Motor neuron (in vitro differentiated cells): ENCODE results near the gene AP5Z1. TPM values are rescaled to one million over a fixed set of nuclear protein-coding genes. Genes with fewer than 3 reads are reported as not detected.

Experiments used
- ATAC-seq, 8 experiments: fragments of 200-7000 bp; cut with Tn5 transposase; replicated peaks in 6 of 8; 2 replicates each; pipeline ENCODE4 v1.8.0; 2021; ENCODE audit warnings: mild to moderate bottlenecking in 8 of 8, moderate library complexity in 8 of 8
- H3K27ac ChIP-seq, 2 donors: fragments of 250-450 bp; sonication (Bioruptor Pico); 2 replicates each; pipeline ENCODE4 v1.9.0; 2021; ENCODE audit warnings: antibody characterized with exemption in 2 of 2, mild to moderate bottlenecking in 2 of 2, moderate library complexity in 1 of 2
- H3K4me1 ChIP-seq, 2 donors: fragments of 250-450 bp; sonication (Bioruptor Pico); replicated peaks in 1 of 2; 2 replicates each; pipeline ENCODE4 v1.6.1; 2021; ENCODE audit warnings: antibody characterized with exemption in 2 of 2, mild to moderate bottlenecking in 2 of 2, moderate library complexity in 1 of 2
- H3K4me3 ChIP-seq, 5 donors: fragments of 250-450 bp; sonication (Bioruptor Pico); 2 replicates each; pipeline ENCODE4 v1.9.0; 2021; ENCODE audit warnings: antibody characterized with exemption in 5 of 5, mild to moderate bottlenecking in 5 of 5, moderate library complexity in 4 of 5
- WGBS, 10 experiments: fragments of 450-650 bp; shearing (Covaris generic); methylation state at CpG; one replicate each; pipeline ENCODE4 v1.0.0; 2022; 5-methylcytosine and 5-hydroxymethylcytosine counted together
- in situ Hi-C, 9 experiments: fragments of 400-800 bp; cut with MboI; loops; one replicate each; pipeline ENCODE4 v1.15.0; 2021; ENCODE audit warnings: low sequenced_read_pairs in 9 of 9, low pct_unique_long_range_greater_than_20kb in 2 of 9; ENCODE audit not compliant: unreplicated experiment in 9 of 9
- total RNA-seq, 8 experiments: library from RNA; unstranded; fragments of 300-600 nt; gene quantifications; 2 replicates each; pipeline versions ENCODE4 v1.2.3 to v1.2.4, GENCODE V29; 2022

Gene AP5Z1
- total RNA-seq, 8 experiments from 2014 or later: 9.1 to 34.0 (median 18.3) TPM

- no peak overlapping the region for H3K4me3 ChIP-seq
- WGBS, 10 experiments: 96 to 100% (median 100%) methylated on average over 4 to 5 of the region's 14 CpGs; no CpG with 5 or more reads in 7 of the 10 experiments
- in situ Hi-C loops: no loop called here
- ATAC-seq: no peak
- peaks cover 14 to 18% of the 10 kb centered on the region in 2 donors for H3K4me1 ChIP-seq
- H3K27ac ChIP-seq: no peak overlapping the region
These were observed 26.1 kb upstream of the AP5Z1 start for GRCh38 chr7:4749363-4749762.

DNA sequence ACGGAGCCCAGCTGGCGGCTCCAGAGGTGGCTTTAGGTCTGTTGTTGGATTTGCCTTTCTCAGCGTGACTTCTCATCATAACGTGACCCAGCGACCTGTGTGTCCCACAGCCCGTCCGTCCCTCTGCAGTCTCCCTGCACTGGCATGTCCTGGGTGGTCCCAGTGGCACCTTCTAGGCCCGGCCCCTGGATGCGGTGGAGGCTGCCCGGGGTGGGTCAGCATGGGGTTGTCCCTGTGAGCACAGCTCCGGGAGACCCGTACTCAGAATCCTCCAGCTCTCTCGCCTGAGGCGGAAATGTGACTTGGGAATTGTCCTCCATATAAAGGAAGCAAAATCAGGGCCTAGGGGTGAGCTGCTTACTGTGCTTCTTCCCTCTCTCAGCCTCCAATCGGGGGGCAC, 25.6 kb upstream of the AP5Z1 start:
- in situ Hi-C loops: no loop called here
- Histone ChIP-seq H3K4me1 (peaks cover 10 to 13% of the 10 kb centered on the region in 2 donors), H3K27ac (no peak overlapping the region), H3K4me3 (no peak overlapping the region)
- ATAC-seq: no peak
- WGBS, 10 experiments: 80 to 93% methylated on average over 1 to 8 of the region's 15 CpGs; no CpG with 5 or more reads in 8 of the 10 experiments

GRCh38 chr7:4751398-4751947, 23.9 kb upstream of the AP5Z1 start:
- no peak for ATAC-seq
- peaks cover 0 to 3% of the 10 kb centered on the region in 2 donors for H3K4me1 ChIP-seq
- H3K4me3 ChIP-seq: no peak overlapping the region
- WGBS, 10 experiments: 80 to 100% methylated on average over 2 to 4 of the region's 20 CpGs; no CpG with 5 or more reads in 8 of the 10 experiments
- in situ Hi-C loops: no loop called here
- H3K27ac ChIP-seq: no peak overlapping the region

GRCh38 chr7:4753598-4754432, 21.6 kb upstream of the AP5Z1 start:
- peaks cover 0 to 3% of the 10 kb centered on the region in 2 donors for H3K4me1 ChIP-seq
- no peak overlapping the region for H3K4me3 ChIP-seq
- in situ Hi-C loops: no loop called here
- 60 to 100% (median 91%) methylated on average over 1 to 11 of the region's 31 CpGs; no CpG with 5 or more reads in 6 of the 10 experiments for WGBS, 10 experiments
- ATAC-seq: peak; percentile 86 to 97 (median 91)
- no peak overlapping the region for H3K27ac ChIP-seq

DNA sequence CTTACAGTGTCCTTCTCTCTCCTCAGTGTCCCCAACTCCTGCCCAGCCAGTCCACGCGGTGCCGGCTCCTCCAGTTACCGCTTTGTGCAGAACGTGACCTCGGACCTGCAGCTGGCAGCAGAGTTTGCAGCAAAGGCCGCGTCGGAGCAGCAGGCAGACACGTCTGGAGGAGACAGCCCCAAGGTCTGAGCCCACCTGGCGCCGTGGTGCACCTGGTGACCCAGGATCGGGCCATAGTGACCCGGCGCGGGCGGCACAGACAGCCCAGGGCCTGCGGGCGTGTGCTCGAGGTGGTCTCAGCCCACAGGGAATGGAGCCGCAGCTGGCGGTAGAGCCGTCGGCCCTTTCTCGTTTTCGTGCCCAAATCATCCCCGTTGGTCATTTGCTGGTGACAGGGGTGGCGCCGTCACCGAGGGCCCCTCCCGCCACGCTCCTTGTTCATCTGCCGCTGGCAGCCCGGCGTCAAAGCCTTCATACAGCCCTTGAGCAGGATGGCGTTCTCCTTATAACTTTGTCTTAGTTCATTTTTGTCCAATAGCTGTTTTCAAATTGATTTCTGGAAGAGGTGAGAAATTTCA, 20.9 kb upstream of the AP5Z1 start:
- ATAC-seq: peak in 1 of 8 experiments; percentile 2
- Histone ChIP-seq H3K4me3 (no peak overlapping the region), H3K4me1 (peaks cover 0 to 3% of the 10 kb centered on the region in 2 donors), H3K27ac (no peak overlapping the region)
- in situ Hi-C loops: no loop called here
- 80 to 100% (median 89%) methylated on average over 1 to 9 of the region's 36 CpGs; no CpG with 5 or more reads in 7 of the 10 experiments for WGBS, 10 experiments

DNA sequence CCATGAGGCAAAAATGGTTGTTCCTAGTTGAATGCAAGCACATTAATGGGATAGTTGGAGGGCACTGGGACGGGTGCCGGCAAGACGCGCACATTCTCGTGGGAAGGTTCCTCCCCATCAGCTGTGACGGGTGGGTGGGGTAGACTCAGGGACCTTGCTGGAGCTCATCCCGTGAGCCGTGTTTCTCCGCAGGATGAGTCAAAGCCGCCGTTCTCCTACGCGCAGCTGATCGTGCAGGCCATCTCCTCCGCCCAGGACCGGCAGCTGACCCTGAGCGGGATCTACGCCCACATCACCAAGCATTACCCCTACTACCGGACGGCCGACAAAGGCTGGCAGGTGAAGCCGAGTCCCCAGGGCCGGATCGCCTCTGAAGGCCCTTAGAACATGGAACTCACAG, 20.4 kb upstream of the AP5Z1 start:
- no peak for ATAC-seq
- no peak overlapping the region for H3K4me3 ChIP-seq
- peaks cover 0 to 3% of the 10 kb centered on the region in 2 donors for H3K4me1 ChIP-seq
- WGBS, 10 experiments: 70 to 100% (median 97%) methylated on average over 2 to 12 of the region's 24 CpGs; no CpG with 5 or more reads in 5 of the 10 experiments
- in situ Hi-C loops: no loop called here
- H3K27ac ChIP-seq: no peak overlapping the region

DNA sequence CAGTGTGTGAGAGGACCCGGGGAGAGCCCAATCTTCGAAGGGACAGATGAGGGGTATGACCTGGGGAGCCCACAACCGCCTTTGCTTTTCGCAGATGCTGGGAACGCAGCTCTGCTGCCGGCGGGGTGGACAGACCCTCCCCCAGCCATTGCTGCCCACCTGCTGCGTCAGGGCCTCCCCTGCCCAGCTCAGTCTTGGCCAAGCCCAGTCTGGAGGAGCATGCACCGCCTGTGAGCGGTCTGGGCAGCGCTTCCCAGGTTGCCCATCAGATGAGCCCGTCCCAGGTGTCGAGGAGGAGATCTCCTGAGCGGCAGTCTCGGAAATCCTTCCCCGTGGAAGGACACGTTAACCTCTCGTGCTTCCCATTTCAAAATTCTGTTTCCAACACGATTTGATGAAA, 17.3 kb upstream of the AP5Z1 start:
- ATAC-seq: no peak
- 83 to 100% (median 97%) methylated on average over 1 to 6 of the region's 19 CpGs; no CpG with 5 or more reads in 2 of the 10 experiments for WGBS, 10 experiments
- Histone ChIP-seq H3K27ac (no peak overlapping the region), H3K4me3 (no peak overlapping the region), H3K4me1 (peaks cover 0 to 3% of the 10 kb centered on the region in 2 donors)
- in situ Hi-C loops: no loop called here

DNA sequence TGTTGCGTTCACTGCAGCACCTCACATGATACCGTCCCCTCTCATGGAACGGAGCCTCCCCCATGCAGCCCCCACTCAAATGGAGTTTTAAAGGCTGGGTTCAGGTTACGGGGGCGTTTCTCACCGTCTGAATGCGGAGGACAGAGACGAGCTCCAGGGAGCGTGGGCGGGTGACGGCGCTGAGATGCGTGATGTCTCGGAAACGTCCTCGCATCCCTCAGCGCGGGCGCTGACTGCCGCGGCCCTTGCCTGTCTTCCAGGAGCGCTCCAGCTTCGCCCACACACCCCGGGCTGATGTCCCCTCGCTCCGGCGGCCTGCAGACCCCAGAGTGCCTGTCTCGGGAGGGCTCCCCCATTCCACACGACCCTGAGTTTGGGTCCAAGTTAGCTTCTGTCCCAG, 16.6 kb upstream of the AP5Z1 start:
- in situ Hi-C loops: no loop called here
- H3K27ac ChIP-seq: no peak overlapping the region
- WGBS, 10 experiments: 93% methylated on average over 3 of the region's 29 CpGs; no CpG with 5 or more reads in 9 of the 10 experiments

GRCh38 chr7:4759211-4759610, 16.2 kb upstream of the AP5Z1 start:
- no peak overlapping the region for H3K27ac ChIP-seq
- H3K4me3 ChIP-seq: no peak overlapping the region
- H3K4me1 ChIP-seq: no peaks in the 10 kb centered on the region
- in situ Hi-C loops: no loop called here
- peak in 2 of 8 experiments; percentile 7 to 17 for ATAC-seq
- WGBS, 10 experiments: 100% methylated on average over 2 of the region's 40 CpGs; no CpG with 5 or more reads in 9 of the 10 experiments

More for the DNA sequence above, 16.6 kb upstream of the AP5Z1 start:
- Histone ChIP-seq H3K4me1 (no peaks in the 10 kb centered on the region), H3K4me3 (no peak overlapping the region)
- ATAC-seq: peak in 2 of 8 experiments; percentile 5 to 7

GRCh38 chr7:4760952-4761351, 14.5 kb upstream of the AP5Z1 start:
- in situ Hi-C loops: no loop called here
- WGBS, 10 experiments: 92 to 98% (median 96%) methylated on average over 9 to 25 of the region's 26 CpGs; no CpG with 5 or more reads in 4 of the 10 experiments

DNA sequence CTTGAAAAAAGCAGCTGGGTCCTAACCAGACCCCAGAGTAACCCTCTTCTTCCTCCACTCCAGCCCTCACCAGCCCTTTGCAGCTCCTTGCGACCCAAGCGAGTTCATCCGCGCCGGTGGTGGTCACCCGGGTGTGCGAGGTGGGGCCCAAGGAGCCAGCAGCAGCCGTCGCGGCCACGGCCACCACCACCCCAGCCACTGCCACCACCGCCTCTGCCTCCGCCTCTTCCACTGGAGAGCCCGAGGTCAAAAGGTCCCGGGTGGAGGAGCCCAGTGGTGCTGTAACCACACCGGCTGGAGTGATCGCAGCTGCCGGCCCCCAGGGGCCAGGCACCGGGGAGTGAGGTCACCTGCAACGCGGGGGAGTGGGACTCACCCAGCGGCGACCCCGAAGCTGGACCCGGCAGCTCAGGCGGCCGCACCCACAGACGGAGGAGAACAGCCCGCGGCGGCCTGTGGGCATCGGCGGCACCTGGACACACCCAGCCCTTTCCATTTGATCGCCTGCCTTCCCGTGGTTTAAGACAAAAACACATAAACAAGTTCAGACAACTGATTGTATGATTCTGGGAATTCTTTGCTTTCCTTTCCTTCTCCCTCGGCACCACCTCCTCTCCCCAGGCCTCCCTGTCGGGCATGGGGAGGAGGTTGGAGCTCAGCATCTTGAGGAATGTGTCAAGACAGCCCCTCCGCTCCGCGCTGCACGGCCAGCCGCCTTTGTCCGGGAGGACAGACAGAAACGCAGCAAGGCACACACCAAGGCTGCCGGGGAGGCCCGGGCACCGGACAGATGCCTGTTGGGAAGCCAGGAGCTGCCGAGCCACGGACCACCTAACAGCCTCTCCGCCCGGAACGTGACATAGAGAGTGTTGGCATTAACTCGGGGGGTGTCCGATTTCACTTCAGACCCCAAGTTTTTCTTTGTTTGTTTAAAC, 13.0 kb upstream of the AP5Z1 start:
- in situ Hi-C loops: no loop called here
- no peak overlapping the region for H3K27ac ChIP-seq
- H3K4me1 ChIP-seq: no peaks in the 10 kb centered on the region
- WGBS, 10 experiments: 80 to 100% (median 99%) methylated on average over 1 to 14 of the region's 54 CpGs; no CpG with 5 or more reads in 4 of the 10 experiments
- no peak overlapping the region for H3K4me3 ChIP-seq
- ATAC-seq: peak in 4 of 8 experiments; percentile 11 to 25 (median 19)

More at GRCh38 chr7:4760952-4761351, 14.5 kb upstream of the AP5Z1 start:
- ATAC-seq: no peak
- H3K4me1 ChIP-seq: no peaks in the 10 kb centered on the region
- no peak overlapping the region for H3K27ac ChIP-seq
- no peak overlapping the region for H3K4me3 ChIP-seq

DNA sequence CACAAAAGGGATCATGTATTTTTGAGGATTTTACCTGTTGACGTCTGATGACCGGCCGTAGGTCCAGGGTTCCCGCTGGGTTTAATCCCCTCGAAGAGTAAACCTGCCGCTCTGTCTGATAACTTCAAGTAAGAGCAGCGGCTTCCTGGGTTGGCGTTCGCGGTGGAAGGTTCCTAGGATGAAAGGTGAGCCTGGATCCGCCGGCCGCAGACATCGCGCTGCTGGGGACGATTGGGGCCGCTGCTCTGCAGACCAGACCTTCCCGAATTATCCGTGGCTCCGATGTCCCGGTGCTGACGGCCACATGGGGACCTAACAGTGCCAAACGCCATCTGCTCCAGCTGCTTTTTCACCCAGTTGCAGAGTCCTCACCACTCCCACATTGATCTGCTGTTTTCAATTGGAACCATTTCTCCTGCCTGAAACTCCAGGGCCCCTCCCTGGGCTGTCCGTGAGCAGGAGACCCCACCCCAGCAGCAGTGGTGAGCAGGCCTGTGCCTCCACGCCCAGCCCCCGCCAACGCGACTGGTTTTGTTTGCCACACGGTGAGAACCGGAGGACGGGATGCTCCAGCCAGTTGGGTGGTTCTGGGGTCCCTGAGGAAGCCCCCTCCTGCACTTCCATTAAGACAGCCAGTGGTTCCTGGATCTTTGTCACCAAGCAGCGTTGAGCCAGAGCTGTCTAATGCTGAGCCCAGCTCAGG, 12.2 kb upstream of the AP5Z1 start:
- Histone ChIP-seq H3K27ac (no peak overlapping the region), H3K4me3 (no peak overlapping the region), H3K4me1 (no peaks in the 10 kb centered on the region)
- in situ Hi-C loops: no loop called here
- WGBS, 10 experiments: 78 to 100% (median 94%) methylated on average over 2 to 20 of the region's 32 CpGs; no CpG with 5 or more reads in 5 of the 10 experiments
- peak in 1 of 8 experiments; percentile 20 for ATAC-seq
